ENCODE measurements around the gene CTDSP2. TPM values are rescaled to one million over a fixed set of nuclear protein-coding genes. Genes with fewer than 3 reads are reported as not detected.

The CTDSP2 gene
- total and polyA plus RNA-seq, 12 donors = 31.2 to 138 (median 82.7) TPM

DNA sequence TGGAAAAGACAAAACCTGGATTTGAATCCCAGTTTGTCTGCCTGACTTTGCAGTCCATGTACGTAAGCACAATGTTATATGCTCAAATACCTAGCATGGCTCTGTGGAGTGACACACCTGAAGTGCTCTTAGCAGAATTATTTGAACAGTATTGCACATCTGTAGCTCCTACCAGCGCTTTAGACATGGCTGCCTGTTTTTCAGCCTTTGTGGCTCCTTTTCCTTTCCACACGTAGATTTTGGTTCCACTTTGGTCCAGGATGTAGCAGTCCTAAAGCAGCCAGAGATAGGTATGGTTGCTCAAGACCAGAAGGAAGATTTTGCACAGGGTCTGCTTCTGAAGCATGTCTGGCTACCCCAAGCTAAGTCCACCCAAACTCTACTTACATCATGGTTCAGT is 37.1 kb downstream of the CTDSP2 start:
- intact Hi-C loops (cut with DNase I) = loop anchor here in 2 of 10 donors (10.0 kb wide), 1 partner anchor 95 kb away; no protein-coding TSS in a partner anchor
- H3K27ac ChIP-seq = no peak overlapping the region
- H3K9me3 ChIP-seq = no peaks in the 10 kb centered on the region
- TF ChIP-seq CTCF (IDR thresholded peaks at IDR 0.05) = no peak
- H3K27me3 ChIP-seq = no peaks in the 10 kb centered on the region
- WGBS, 2 donors = 90 to 94% methylated on average over 3 of the region's 3 CpGs
- no peak for ATAC-seq
- peaks cover 1 to 7% (median 5%) of the 10 kb centered on the region in 9 donors for H3K4me1 ChIP-seq
- no peak overlapping the region for H3K4me3 ChIP-seq
- H3K36me3 ChIP-seq = peaks cover 0 to 96% (median 30%) of the 10 kb centered on the region in 9 donors
- DNase-seq = no peak

GRCh38 chr12:57808351-57808750 is 38.2 kb downstream of the CTDSP2 start:
- Histone ChIP-seq H3K4me3 (no peak overlapping the region), H3K9me3 (no peaks in the 10 kb centered on the region), H3K27me3 (no peaks in the 10 kb centered on the region), H3K36me3 (peaks cover 0 to 100% (median 31%) of the 10 kb centered on the region in 9 donors), H3K4me1 (peaks cover 0 to 7% (median 4%) of the 10 kb centered on the region in 9 donors), H3K27ac (no peak overlapping the region)
- WGBS, 2 donors = 86 to 88% methylated on average over 5 of the region's 5 CpGs
- intact Hi-C loops (cut with DNase I) = loop anchor here in 2 of 10 donors (10.0 kb wide), 1 partner anchor 96 kb away; no protein-coding TSS in a partner anchor
- no peak for TF ChIP-seq CTCF (IDR thresholded peaks at IDR 0.05)
- no peak for DNase-seq
- ATAC-seq = no peak

DNA sequence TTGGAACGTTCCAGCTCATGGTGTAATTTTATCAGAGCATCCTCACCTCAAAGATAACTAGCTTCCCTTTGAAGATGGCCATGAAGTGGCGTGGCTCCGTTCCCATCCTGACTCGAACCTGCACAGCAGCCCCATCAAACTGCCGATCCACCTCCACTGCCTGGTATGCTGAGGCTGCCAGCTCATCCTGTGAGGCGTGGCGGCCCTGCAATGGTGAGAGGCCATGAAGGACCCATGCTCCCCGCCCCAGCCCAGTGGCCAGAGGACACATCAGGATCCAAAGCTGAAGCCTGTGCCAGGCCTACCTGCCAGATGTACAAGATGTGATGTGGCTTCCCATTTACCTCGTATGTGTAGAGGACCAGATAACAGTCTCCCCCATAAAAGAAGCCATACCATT is 39.2 kb downstream of the CTDSP2 start:
- no peak for TF ChIP-seq CTCF (IDR thresholded peaks at IDR 0.05)
- intact Hi-C loops (cut with DNase I) = loop anchor here in 2 of 10 donors (10.0 kb wide), 1 partner anchor 98 kb away; no protein-coding TSS in a partner anchor
- Histone ChIP-seq H3K4me3 (no peak overlapping the region), H3K27ac (no peak overlapping the region), H3K9me3 (no peaks in the 10 kb centered on the region), H3K4me1 (peaks cover 0 to 8% (median 5%) of the 10 kb centered on the region in 9 donors), H3K27me3 (no peaks in the 10 kb centered on the region), H3K36me3 (peaks cover 0 to 100% (median 36%) of the 10 kb centered on the region in 9 donors)
- DNase-seq (no peak), ATAC-seq (no peak)
- WGBS, 2 donors = 90 to 93% methylated on average over 9 of the region's 9 CpGs

DNA sequence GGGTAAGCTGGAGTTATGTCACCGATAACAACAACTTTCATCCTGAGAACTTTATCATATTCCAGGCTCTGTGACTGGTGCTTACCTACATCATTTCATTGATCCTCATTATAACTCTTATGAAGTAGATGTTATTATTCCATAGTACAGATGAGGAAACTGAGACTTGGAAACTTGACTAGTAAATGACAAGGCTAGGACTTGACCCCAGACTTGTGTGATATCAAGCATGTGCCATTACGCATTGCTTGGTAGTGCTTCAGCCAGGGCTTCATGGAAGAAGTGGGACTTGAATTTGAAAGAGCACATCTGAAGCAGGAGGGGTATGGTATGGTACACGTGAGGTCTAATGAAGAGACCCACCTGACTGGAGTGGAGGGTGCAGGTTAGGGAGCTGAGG is 39.9 kb downstream of the CTDSP2 start:
- no peak for ATAC-seq
- Histone ChIP-seq H3K27me3 (no peaks in the 10 kb centered on the region), H3K9me3 (no peaks in the 10 kb centered on the region), H3K36me3 (peaks cover 0 to 100% (median 42%) of the 10 kb centered on the region in 9 donors), H3K4me1 (peaks cover 0 to 8% (median 5%) of the 10 kb centered on the region in 9 donors), H3K27ac (no peak overlapping the region), H3K4me3 (no peak overlapping the region)
- no peak for TF ChIP-seq CTCF (IDR thresholded peaks at IDR 0.05)
- DNase-seq = no peak
- WGBS, 2 donors = 96 to 99% methylated on average over 3 of the region's 3 CpGs
- intact Hi-C loops (cut with DNase I) = loop anchor here in 2 of 10 donors (10.0 kb wide), 1 partner anchor 98 kb away; no protein-coding TSS in a partner anchor

Data from heart right ventricle (tissue), 16 donors.